PC-9 (cell line): Measurements from ENCODE around the gene TTC13. TPM values are rescaled to one million over a fixed set of nuclear protein-coding genes. Genes with fewer than 3 reads are reported as not detected.

ENCODE experiments used
- BruUV-seq: library from RNA; stranded (reverse); fragments of 400-500 nt; replicated peaks from 2 replicates; lab custom pipeline; 2021; lab: Mats Ljungman, UMichigan
- CTCF ChIA-PET: fragments of 300-600 bp; sonication (Branson Sonifier 250); formaldehyde crosslinking; loops from one replicate; lab custom pipeline; 2022; ENCODE audit warnings: antibody characterized with exemption; lab: Charles Lee
- POLR2A ChIA-PET: fragments of 300-600 bp; sonication (Branson Sonifier 250); formaldehyde crosslinking; loops from one replicate; lab custom pipeline; 2022; ENCODE audit warnings: antibody characterized with exemption; ENCODE audit not compliant: unreplicated experiment; lab: Charles Lee
- DNase-seq, 2 experiments: peaks; one replicate each; pipeline versions ENCODE4 v3.0.0 to v3.0.0-alpha.2; 2015 to 2022; ENCODE audit warnings: mixed read lengths in 1 of 2
- H2AFZ ChIP-seq: fragments of 200-600 bp; sonication (generic); 2 replicates; pipeline ENCODE4 v1.8.1; 2017; ENCODE audit warnings: antibody characterized with exemption
- H3F3A ChIP-seq: fragments of 200-600 bp; sonication (generic); 2 replicates; pipeline ENCODE4 v1.8.1; 2017; ENCODE audit warnings: antibody characterized with exemption, mild to moderate bottlenecking, low read depth; ENCODE audit not compliant: insufficient read depth
- H3K27ac ChIP-seq: fragments of 200-600 bp; sonication (generic); 2 replicates; pipeline ENCODE4 v1.6.1; 2016; ENCODE audit warnings: mixed run types
- H3K27me3 ChIP-seq: fragments of 200-600 bp; sonication (generic); 2 replicates; pipeline ENCODE4 v1.6.1; 2016; ENCODE audit warnings: low read depth, mixed run types; ENCODE audit not compliant: insufficient read depth
- H3K36me3 ChIP-seq: fragments of 200-600 bp; sonication (generic); 2 replicates; pipeline ENCODE4 v1.6.1; 2016; ENCODE audit warnings: low read depth, mixed run types
- H3K4me1 ChIP-seq: fragments of 200-600 bp; sonication (generic); replicated peaks from 2 replicates; pipeline ENCODE4 v1.6.1; 2016; ENCODE audit warnings: mixed run types; ENCODE audit not compliant: insufficient read depth
- H3K4me2 ChIP-seq: fragments of 200-600 bp; sonication (generic); 2 replicates; pipeline ENCODE4 v1.6.1; 2017; ENCODE audit warnings: mixed run types
- H3K4me3 ChIP-seq: fragments of 200-600 bp; sonication (generic); 2 replicates; pipeline ENCODE4 v1.6.1; 2016; ENCODE audit warnings: mixed run types
- H3K79me2 ChIP-seq: fragments of 200-600 bp; sonication (generic); 2 replicates; pipeline ENCODE4 v1.6.1; 2017; ENCODE audit warnings: low read depth, mixed run types
- H3K9me2 ChIP-seq: fragments of 200-600 bp; sonication (generic); 2 replicates; pipeline ENCODE4 v1.8.1; 2017; ENCODE audit warnings: mild to moderate bottlenecking; ENCODE audit not compliant: insufficient read depth
- H3K9me3 ChIP-seq: fragments of 200-600 bp; sonication (generic); 2 replicates; pipeline ENCODE4 v1.8.1; 2016; ENCODE audit warnings: low read depth; ENCODE audit not compliant: insufficient read depth
- H4K20me1 ChIP-seq: fragments of 200-600 bp; sonication (generic); 2 replicates; pipeline ENCODE4 v1.8.1; 2017; ENCODE audit not compliant: insufficient read depth
- CTCF ChIP-seq: fragments of 200-600 bp; sonication (generic); conservative IDR thresholded peaks from 2 replicates; pipeline ENCODE4 v1.6.1; 2017; ENCODE audit warnings: mixed run types, antibody characterized with exemption, mild to moderate bottlenecking, moderate library complexity
- EZH2 ChIP-seq: fragments of 200-600 bp; sonication (generic); IDR thresholded peaks from 2 replicates; pipeline ENCODE4 v1.8.0; 2017; ENCODE audit warnings: antibody characterized with exemption, low read depth
- intact Hi-C: fragments of 100-400 bp; cut with micrococcal nuclease; formaldehyde crosslinking; loops from one replicate; pipeline ENCODE4 v1.10.0; 2022; ENCODE audit not compliant: unreplicated experiment
- total RNA-seq: library from RNA; stranded (reverse); gene quantifications from 2 replicates; pipeline ENCODE4 v1.2.3, GENCODE V29; 2021

The TTC13 gene
- total RNA-seq, 1 experiment from 2014 or later, result 7.5 TPM

- no peaks in the 10 kb centered on the region; the same call in 1 of the 2 replicates for H3K36me3 ChIP-seq
- no peak overlapping the region for H3K4me3 ChIP-seq
- DNase-seq, result no peak
- H3K4me2 ChIP-seq, result no peak overlapping the region
- no peaks in the 10 kb centered on the region; the same call in 1 of the 2 replicates for H4K20me1 ChIP-seq
- H2AFZ ChIP-seq, result no peak overlapping the region
- H3K27me3 ChIP-seq, result no peaks in the 10 kb centered on the region
- TF ChIP-seq EZH2, result no peak
- TF ChIP-seq CTCF, result no peak
- intact Hi-C loops, result no loop called here
- ChIA-PET CTCF (interaction anchor here (0.7 kb wide), 1 partner anchor 93 kb away, joined by 10 read pairs; no protein-coding TSS in a partner anchor), POLR2A (no interaction called here)
- no peak overlapping the region for H3K27ac ChIP-seq
- no peaks in the 10 kb centered on the region for H3F3A ChIP-seq
- H3K9me2 ChIP-seq, result no peaks in the 10 kb centered on the region
- no TSS peak for BruUV-seq
- H3K79me2 ChIP-seq, result no peaks in the 10 kb centered on the region
- no peaks in the 10 kb centered on the region for H3K4me1 ChIP-seq
- H3K9me3 ChIP-seq, result no peaks in the 10 kb centered on the region
Observed at GRCh38 chr1:230994860-230995259, 16.2 kb upstream of the TTC13 start.

GRCh38 chr1:230992100-230992774, 13.6 kb upstream of the TTC13 start:
- Histone ChIP-seq H3K9me2 (no peaks in the 10 kb centered on the region), H3K27ac (no peak overlapping the region), H3K9me3 (no peaks in the 10 kb centered on the region), H2AFZ (no peak overlapping the region), H4K20me1 (no peaks in the 10 kb centered on the region; the same call in 1 of the 2 replicates), H3K36me3 (no peaks in the 10 kb centered on the region; the same call in 1 of the 2 replicates), H3K4me3 (no peak overlapping the region), H3K4me1 (no peaks in the 10 kb centered on the region), H3K79me2 (no peaks in the 10 kb centered on the region; the same call in 1 of the 2 replicates), H3F3A (0 out of 2 replicates have a peak, but pooled peaks cover 2% of the 10 kb centered on the region), H3K4me2 (no peak overlapping the region), H3K27me3 (no peaks in the 10 kb centered on the region)
- intact Hi-C loops, result no loop called here
- BruUV-seq, result no TSS peak
- DNase-seq, result no peak
- TF ChIP-seq EZH2 (no peak), CTCF (no peak)
- POLR2A ChIA-PET, result no interaction called here
- CTCF ChIA-PET, result no interaction called here

- Histone ChIP-seq H3K36me3 (no peaks in the 10 kb centered on the region), H3K9me2 (no peaks in the 10 kb centered on the region), H3K79me2 (no peaks in the 10 kb centered on the region; the same call in 1 of the 2 replicates), H2AFZ (no peak overlapping the region), H3K27me3 (no peaks in the 10 kb centered on the region), H3F3A (0 out of 2 replicates have a peak, but pooled peaks cover 2% of the 10 kb centered on the region), H3K4me2 (no peak overlapping the region), H3K9me3 (no peaks in the 10 kb centered on the region), H4K20me1 (no peaks in the 10 kb centered on the region; the same call in 1 of the 2 replicates), H3K27ac (no peak overlapping the region), H3K4me3 (no peak overlapping the region), H3K4me1 (no peaks in the 10 kb centered on the region)
- BruUV-seq, result no TSS peak
- DNase-seq, result no peak
- POLR2A ChIA-PET, result no interaction called here
- CTCF ChIA-PET, result no interaction called here
- intact Hi-C loops, result no loop called here
- no peak for TF ChIP-seq EZH2
Observed at GRCh38 chr1:230987448-230987847, 8.8 kb upstream of the TTC13 start.
